ENCODE data around the gene CBLB. TPM values are rescaled to one million over a fixed set of nuclear protein-coding genes. Genes with fewer than 3 reads are reported as not detected.

The CBLB gene
- total RNA-seq, 2 experiments from 2014 or later = 95.1 to 97.3 TPM

GRCh38 chr3:105864212-105864611 is 4.6 kb downstream of the CBLB start:
- Mint-ChIP-seq H3K9me3 (peaks cover 3% of the 10 kb centered on the region), H3K4me1 (peaks cover 29% of the 10 kb centered on the region), H3K27ac (peak overlapping the region; percentile 76), H3K27me3 (no peaks in the 10 kb centered on the region), H3K36me3 (peaks cover 53% of the 10 kb centered on the region), H3K4me3 (peak overlapping the region; percentile 93)
- no peak for DNase-seq

GRCh38 chr3:105863608-105864007 is 5.2 kb downstream of the CBLB start:
- peak overlapping the region; percentile 93 for H3K4me3 Mint-ChIP-seq
- H3K4me1 Mint-ChIP-seq = peaks cover 33% of the 10 kb centered on the region
- peak overlapping the region; percentile 76 for H3K27ac Mint-ChIP-seq
- DNase-seq = no peak
- H3K27me3 Mint-ChIP-seq = no peaks in the 10 kb centered on the region
- H3K36me3 Mint-ChIP-seq = peaks cover 57% of the 10 kb centered on the region
- H3K9me3 Mint-ChIP-seq = peaks cover 3% of the 10 kb centered on the region

- Mint-ChIP-seq H3K4me3 (no peak overlapping the region), H3K4me1 (peaks cover 40% of the 10 kb centered on the region), H3K27ac (no peak overlapping the region), H3K9me3 (peaks cover 3% of the 10 kb centered on the region), H3K27me3 (no peaks in the 10 kb centered on the region), H3K36me3 (peaks cover 56% of the 10 kb centered on the region)
- DNase-seq = no peak
Observed at GRCh38 chr3:105862217-105862616, 6.6 kb downstream of the CBLB start.

GRCh38 chr3:105860641-105861040 is 8.2 kb downstream of the CBLB start:
- H3K27ac Mint-ChIP-seq = no peak overlapping the region
- H3K9me3 Mint-ChIP-seq = peaks cover 3% of the 10 kb centered on the region
- DNase-seq = no peak
- H3K27me3 Mint-ChIP-seq = no peaks in the 10 kb centered on the region
- peaks cover 51% of the 10 kb centered on the region for H3K36me3 Mint-ChIP-seq
- no peak overlapping the region for H3K4me3 Mint-ChIP-seq
- H3K4me1 Mint-ChIP-seq = peaks cover 38% of the 10 kb centered on the region

GRCh38 chr3:105858017-105858416 is 10.8 kb downstream of the CBLB start:
- Mint-ChIP-seq H3K36me3 (peaks cover 55% of the 10 kb centered on the region), H3K27me3 (no peaks in the 10 kb centered on the region), H3K27ac (peak overlapping the region; percentile 12), H3K4me1 (peaks cover 39% of the 10 kb centered on the region), H3K4me3 (no peak overlapping the region), H3K9me3 (peaks cover 6% of the 10 kb centered on the region)
- no peak for DNase-seq

- Mint-ChIP-seq H3K27ac (peak overlapping the region; percentile 12), H3K4me3 (peak overlapping the region; percentile 4), H3K27me3 (no peaks in the 10 kb centered on the region), H3K9me3 (peaks cover 6% of the 10 kb centered on the region), H3K36me3 (peaks cover 59% of the 10 kb centered on the region), H3K4me1 (peaks cover 39% of the 10 kb centered on the region)
- DNase-seq = no peak
Observed at GRCh38 chr3:105857601-105858000, 11.2 kb downstream of the CBLB start.

- H3K4me1 Mint-ChIP-seq = peaks cover 40% of the 10 kb centered on the region
- H3K9me3 Mint-ChIP-seq = peaks cover 6% of the 10 kb centered on the region
- H3K27ac Mint-ChIP-seq = no peak overlapping the region
- no peaks in the 10 kb centered on the region for H3K27me3 Mint-ChIP-seq
- H3K36me3 Mint-ChIP-seq = peaks cover 64% of the 10 kb centered on the region
- H3K4me3 Mint-ChIP-seq = no peak overlapping the region
- DNase-seq = no peak
Observed at GRCh38 chr3:105856605-105857004, 12.2 kb downstream of the CBLB start.

GRCh38 chr3:105853801-105854432 is 14.9 kb downstream of the CBLB start:
- Mint-ChIP-seq H3K4me1 (peaks cover 51% of the 10 kb centered on the region), H3K9me3 (peaks cover 12% of the 10 kb centered on the region), H3K36me3 (peaks cover 74% of the 10 kb centered on the region), H3K4me3 (no peak overlapping the region), H3K27ac (peak overlapping the region; percentile 69), H3K27me3 (no peaks in the 10 kb centered on the region)
- no peak for DNase-seq

GRCh38 chr3:105851582-105851981 is 17.2 kb downstream of the CBLB start:
- peaks cover 81% of the 10 kb centered on the region for H3K36me3 Mint-ChIP-seq
- H3K4me3 Mint-ChIP-seq = no peak overlapping the region
- peak overlapping the region; percentile 16 for H3K27ac Mint-ChIP-seq
- H3K9me3 Mint-ChIP-seq = peaks cover 12% of the 10 kb centered on the region
- no peaks in the 10 kb centered on the region for H3K27me3 Mint-ChIP-seq
- no peak for DNase-seq
- H3K4me1 Mint-ChIP-seq = peaks cover 61% of the 10 kb centered on the region

GRCh38 chr3:105851176-105851575 is 17.6 kb downstream of the CBLB start:
- Mint-ChIP-seq H3K4me1 (peaks cover 64% of the 10 kb centered on the region), H3K36me3 (peaks cover 78% of the 10 kb centered on the region), H3K9me3 (peaks cover 12% of the 10 kb centered on the region), H3K27ac (peak overlapping the region; percentile 16), H3K27me3 (no peaks in the 10 kb centered on the region), H3K4me3 (no peak overlapping the region)
- no peak for DNase-seq

- H3K4me3 Mint-ChIP-seq = no peak overlapping the region
- H3K9me3 Mint-ChIP-seq = peaks cover 12% of the 10 kb centered on the region
- DNase-seq = no peak
- H3K4me1 Mint-ChIP-seq = peaks cover 65% of the 10 kb centered on the region
- peaks cover 72% of the 10 kb centered on the region for H3K36me3 Mint-ChIP-seq
- no peak overlapping the region for H3K27ac Mint-ChIP-seq
- H3K27me3 Mint-ChIP-seq = no peaks in the 10 kb centered on the region
Observed at GRCh38 chr3:105850593-105850992, 18.2 kb downstream of the CBLB start.

- Mint-ChIP-seq H3K36me3 (peaks cover 69% of the 10 kb centered on the region), H3K4me3 (no peak overlapping the region), H3K9me3 (peaks cover 10% of the 10 kb centered on the region), H3K27ac (peak overlapping the region; percentile 72), H3K4me1 (peaks cover 67% of the 10 kb centered on the region), H3K27me3 (no peaks in the 10 kb centered on the region)
- no peak for DNase-seq
Observed at GRCh38 chr3:105848821-105849220, 20.0 kb downstream of the CBLB start.

- peaks cover 63% of the 10 kb centered on the region for H3K36me3 Mint-ChIP-seq
- no peak for DNase-seq
- no peaks in the 10 kb centered on the region for H3K27me3 Mint-ChIP-seq
- no peak overlapping the region for H3K4me3 Mint-ChIP-seq
- H3K4me1 Mint-ChIP-seq = peaks cover 62% of the 10 kb centered on the region
- H3K9me3 Mint-ChIP-seq = peaks cover 11% of the 10 kb centered on the region
- peak overlapping the region; percentile 72 for H3K27ac Mint-ChIP-seq
Observed at GRCh38 chr3:105847865-105848264, 20.9 kb downstream of the CBLB start.

- Mint-ChIP-seq H3K9me3 (peaks cover 11% of the 10 kb centered on the region), H3K27ac (peak overlapping the region; percentile 72), H3K4me3 (peak overlapping the region; percentile 27), H3K36me3 (peaks cover 61% of the 10 kb centered on the region), H3K27me3 (no peaks in the 10 kb centered on the region), H3K4me1 (peaks cover 64% of the 10 kb centered on the region)
- no peak for DNase-seq
Observed at GRCh38 chr3:105847452-105847851, 21.4 kb downstream of the CBLB start.

- peaks cover 68% of the 10 kb centered on the region for H3K4me1 Mint-ChIP-seq
- peaks cover 65% of the 10 kb centered on the region for H3K36me3 Mint-ChIP-seq
Observed at GRCh38 chr3:105846809-105847208, 22.0 kb downstream of the CBLB start.

GRCh38 chr3:105845488-105845887 is 23.3 kb downstream of the CBLB start:
- H3K4me1 Mint-ChIP-seq = peaks cover 57% of the 10 kb centered on the region
- no peak for DNase-seq
- H3K27ac Mint-ChIP-seq = peak overlapping the region; percentile 68
- no peaks in the 10 kb centered on the region for H3K27me3 Mint-ChIP-seq
- H3K9me3 Mint-ChIP-seq = peaks cover 3% of the 10 kb centered on the region
- H3K4me3 Mint-ChIP-seq = no peak overlapping the region
- H3K36me3 Mint-ChIP-seq = peaks cover 59% of the 10 kb centered on the region

More at GRCh38 chr3:105846809-105847208, 22.0 kb downstream of the CBLB start:
- DNase-seq = no peak
- Mint-ChIP-seq H3K9me3 (peaks cover 11% of the 10 kb centered on the region), H3K4me3 (no peak overlapping the region), H3K27ac (peak overlapping the region; percentile 72), H3K27me3 (no peaks in the 10 kb centered on the region)
